Measurements from ENCODE around the gene FGD3.
A peak's percentile ranks its signal among the peaks of the same experiment; 100 is the strongest.

Gene FGD3

DNA sequence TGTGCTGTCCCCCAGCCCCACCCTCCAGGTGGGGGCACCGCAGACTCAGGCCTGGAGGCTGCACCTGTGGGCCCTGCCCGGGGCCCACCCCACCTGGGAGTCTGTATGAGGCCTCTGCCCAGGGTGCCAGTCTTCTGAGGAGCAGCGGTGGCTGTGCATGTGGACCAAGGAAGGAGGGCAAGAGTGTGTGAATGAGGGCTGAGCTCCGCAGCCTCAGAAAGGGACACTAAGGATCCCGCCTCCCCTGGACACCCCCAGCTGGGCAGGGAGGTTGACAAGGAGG, 19.1 kb downstream of the FGD3 start:
- peaks cover 4 to 16% of the 10 kb centered on the region in 2 donors for H3K4me1 ChIP-seq (ENCODE audit: control insufficient read depth in 1 of 2, insufficient read depth in 2 of 2, low read length in 2 of 2)
- peaks cover 3% of the 10 kb centered on the region in 2 donors for H3K9me3 ChIP-seq (ENCODE audit: control insufficient read depth in 1 of 2, low read length in 2 of 2)
- peak overlapping the region in 1 of 2 donors; percentile 74 for H3K9ac ChIP-seq (ENCODE audit: low read depth in 1 of 2, low read length in 2 of 2)
- H3K27me3 ChIP-seq (ENCODE audit: control insufficient read depth in 1 of 2, insufficient read depth in 2 of 2, low read length in 2 of 2), result no peaks in the 10 kb centered on the region
- H3K27ac ChIP-seq (ENCODE audit: low read depth, low read length), result no peak overlapping the region
- H3K36me3 ChIP-seq (ENCODE audit: control insufficient read depth in 1 of 2, insufficient read depth in 2 of 2, low read length in 2 of 2), result no peaks in the 10 kb centered on the region
- H3K4me3 ChIP-seq (ENCODE audit: low read depth in 1 of 2, low read length in 2 of 2), result peak overlapping the region; percentile 76 to 78

GRCh38 chr9:92968081-92968480, 20.8 kb downstream of the FGD3 start:
- H3K9me3 ChIP-seq (ENCODE audit: control insufficient read depth in 1 of 2, low read length in 2 of 2), result no peaks in the 10 kb centered on the region
- H3K4me3 ChIP-seq (ENCODE audit: low read depth in 1 of 2, low read length in 2 of 2), result no peak overlapping the region
- H3K27me3 ChIP-seq (ENCODE audit: control insufficient read depth in 1 of 2, insufficient read depth in 2 of 2, low read length in 2 of 2), result no peaks in the 10 kb centered on the region
- H3K9ac ChIP-seq (ENCODE audit: low read depth in 1 of 2, low read length in 2 of 2), result no peak overlapping the region
- H3K27ac ChIP-seq (ENCODE audit: low read depth, low read length), result no peak overlapping the region
- peaks cover 4 to 11% of the 10 kb centered on the region in 2 donors for H3K4me1 ChIP-seq (ENCODE audit: control insufficient read depth in 1 of 2, insufficient read depth in 2 of 2, low read length in 2 of 2)
- H3K36me3 ChIP-seq (ENCODE audit: control insufficient read depth in 1 of 2, insufficient read depth in 2 of 2, low read length in 2 of 2), result no peaks in the 10 kb centered on the region

DNA sequence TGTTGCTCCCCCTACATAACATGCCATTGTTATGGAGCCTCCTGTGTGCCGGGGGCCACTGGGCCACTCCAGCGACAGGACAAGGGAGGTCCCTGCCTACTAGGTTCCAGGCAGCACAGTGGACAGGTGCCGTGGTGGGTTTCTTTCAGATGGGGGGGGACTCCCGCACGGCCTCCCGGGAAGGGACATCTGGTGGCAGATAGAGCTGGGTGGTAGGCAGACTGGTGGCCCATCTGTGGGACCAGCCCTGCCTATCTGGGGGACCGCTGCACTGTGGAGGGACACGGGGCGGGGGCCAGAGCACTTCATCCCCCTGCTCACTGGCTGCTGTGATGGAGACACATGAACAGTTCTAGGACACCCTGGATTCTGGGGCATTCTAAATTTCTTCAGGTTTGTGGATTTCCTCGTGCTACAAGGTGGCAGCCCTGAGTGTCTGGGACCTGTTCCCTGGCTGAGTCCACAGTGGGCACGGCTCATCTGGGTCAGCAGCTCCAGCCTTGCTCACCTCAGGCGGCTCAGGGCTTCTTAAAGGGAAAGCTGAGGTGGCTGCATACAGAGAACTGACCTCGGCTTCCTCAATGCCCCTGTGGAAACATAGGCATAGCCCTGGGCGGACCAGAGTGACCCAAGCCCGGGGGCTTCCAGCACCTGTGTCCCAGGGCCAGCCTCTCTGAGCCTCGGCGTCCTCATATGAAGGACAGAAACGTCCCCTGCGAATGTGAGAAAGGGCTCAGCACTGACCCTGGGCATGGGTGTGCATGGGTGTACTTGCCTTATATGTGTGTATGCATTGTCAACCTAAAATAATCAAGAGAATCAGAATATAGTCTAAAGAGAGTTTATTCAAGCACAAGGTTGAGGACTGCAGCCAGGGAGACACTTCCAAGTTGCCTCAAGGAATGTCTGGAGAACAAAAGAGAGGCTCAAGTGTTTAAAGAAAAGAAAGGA, 22.5 kb downstream of the FGD3 start:
- peaks cover 11 to 14% of the 10 kb centered on the region in 2 donors for H3K4me1 ChIP-seq (ENCODE audit: control insufficient read depth in 1 of 2, insufficient read depth in 2 of 2, low read length in 2 of 2)
- no peaks in the 10 kb centered on the region for H3K36me3 ChIP-seq (ENCODE audit: control insufficient read depth in 1 of 2, insufficient read depth in 2 of 2, low read length in 2 of 2)
- H3K27me3 ChIP-seq (ENCODE audit: control insufficient read depth in 1 of 2, insufficient read depth in 2 of 2, low read length in 2 of 2), result no peaks in the 10 kb centered on the region
- H3K4me3 ChIP-seq (ENCODE audit: low read depth in 1 of 2, low read length in 2 of 2), result no peak overlapping the region
- H3K9ac ChIP-seq (ENCODE audit: low read depth in 1 of 2, low read length in 2 of 2), result no peak overlapping the region
- H3K27ac ChIP-seq (ENCODE audit: low read depth, low read length), result no peak overlapping the region
- H3K9me3 ChIP-seq (ENCODE audit: control insufficient read depth in 1 of 2, low read length in 2 of 2), result no peaks in the 10 kb centered on the region

DNA sequence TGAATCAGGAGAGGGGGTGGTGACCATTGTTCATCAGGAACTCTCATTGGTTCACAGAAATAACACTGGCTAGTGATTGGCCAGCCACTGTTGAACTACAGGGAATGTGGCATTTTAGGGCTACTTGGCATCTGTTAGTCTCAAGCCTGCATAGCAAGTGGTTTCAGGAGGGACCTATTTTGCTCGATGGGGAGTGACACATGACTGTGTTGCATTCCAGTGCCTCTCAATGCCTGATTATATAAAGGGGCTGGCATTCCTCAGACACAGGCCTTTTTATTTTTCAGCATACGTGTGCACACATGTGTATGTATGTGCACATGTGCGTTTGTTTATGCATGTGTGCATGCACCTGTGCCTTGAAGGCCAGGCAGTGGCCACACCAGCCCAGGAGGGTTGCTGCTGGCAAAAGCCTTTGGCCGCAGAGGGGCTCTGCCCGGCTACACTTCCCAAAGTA, 23.2 kb downstream of the FGD3 start:
- no peak overlapping the region for H3K9ac ChIP-seq (ENCODE audit: low read depth in 1 of 2, low read length in 2 of 2)
- no peak overlapping the region for H3K4me3 ChIP-seq (ENCODE audit: low read depth in 1 of 2, low read length in 2 of 2)
- no peaks in the 10 kb centered on the region for H3K9me3 ChIP-seq (ENCODE audit: control insufficient read depth in 1 of 2, low read length in 2 of 2)
- peaks cover 11 to 12% of the 10 kb centered on the region in 2 donors for H3K4me1 ChIP-seq (ENCODE audit: control insufficient read depth in 1 of 2, insufficient read depth in 2 of 2, low read length in 2 of 2)
- H3K36me3 ChIP-seq (ENCODE audit: control insufficient read depth in 1 of 2, insufficient read depth in 2 of 2, low read length in 2 of 2), result no peaks in the 10 kb centered on the region
- H3K27ac ChIP-seq (ENCODE audit: low read depth, low read length), result no peak overlapping the region
- no peaks in the 10 kb centered on the region for H3K27me3 ChIP-seq (ENCODE audit: control insufficient read depth in 1 of 2, insufficient read depth in 2 of 2, low read length in 2 of 2)

- Histone ChIP-seq H3K36me3 (ENCODE audit: control insufficient read depth in 1 of 2, insufficient read depth in 2 of 2, low read length in 2 of 2) (peaks cover 0 to 3% of the 10 kb centered on the region in 2 donors), H3K9me3 (ENCODE audit: control insufficient read depth in 1 of 2, low read length in 2 of 2) (no peaks in the 10 kb centered on the region), H3K4me1 (ENCODE audit: control insufficient read depth in 1 of 2, insufficient read depth in 2 of 2, low read length in 2 of 2) (peaks cover 6 to 11% of the 10 kb centered on the region in 2 donors), H3K27ac (ENCODE audit: low read depth, low read length) (no peak overlapping the region), H3K27me3 (ENCODE audit: control insufficient read depth in 1 of 2, insufficient read depth in 2 of 2, low read length in 2 of 2) (no peaks in the 10 kb centered on the region), H3K4me3 (ENCODE audit: low read depth in 1 of 2, low read length in 2 of 2) (no peak overlapping the region), H3K9ac (ENCODE audit: low read depth in 1 of 2, low read length in 2 of 2) (no peak overlapping the region)
Observed at GRCh38 chr9:92971121-92971520, 23.8 kb downstream of the FGD3 start.

DNA sequence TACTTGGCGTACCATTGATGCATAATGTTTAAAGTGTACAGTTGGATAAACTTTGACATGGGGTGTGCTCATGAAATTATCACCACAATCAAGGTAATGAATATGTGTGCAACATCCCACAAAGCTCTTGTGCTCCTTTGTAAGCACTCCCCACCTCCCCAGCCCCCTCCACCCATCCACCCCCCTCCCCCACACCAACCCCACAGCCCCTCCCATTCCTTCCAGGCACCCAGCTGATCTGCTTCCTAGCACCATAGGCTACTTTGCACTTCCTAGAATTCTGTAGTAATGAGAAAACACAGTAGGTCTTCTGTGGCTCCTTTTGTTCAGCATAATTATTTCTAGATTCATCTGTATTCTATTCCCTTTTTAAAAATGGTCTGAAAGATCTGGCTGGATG, 24.5 kb downstream of the FGD3 start:
- Histone ChIP-seq H3K9ac (ENCODE audit: low read depth in 1 of 2, low read length in 2 of 2) (no peak overlapping the region), H3K4me1 (ENCODE audit: control insufficient read depth in 1 of 2, insufficient read depth in 2 of 2, low read length in 2 of 2) (peaks cover 6 to 11% of the 10 kb centered on the region in 2 donors), H3K27me3 (ENCODE audit: control insufficient read depth in 1 of 2, insufficient read depth in 2 of 2, low read length in 2 of 2) (no peaks in the 10 kb centered on the region), H3K27ac (ENCODE audit: low read depth, low read length) (no peak overlapping the region), H3K36me3 (ENCODE audit: control insufficient read depth in 1 of 2, insufficient read depth in 2 of 2, low read length in 2 of 2) (peaks cover 0 to 5% of the 10 kb centered on the region in 2 donors), H3K4me3 (ENCODE audit: low read depth in 1 of 2, low read length in 2 of 2) (no peak overlapping the region), H3K9me3 (ENCODE audit: control insufficient read depth in 1 of 2, low read length in 2 of 2) (no peaks in the 10 kb centered on the region)

DNA sequence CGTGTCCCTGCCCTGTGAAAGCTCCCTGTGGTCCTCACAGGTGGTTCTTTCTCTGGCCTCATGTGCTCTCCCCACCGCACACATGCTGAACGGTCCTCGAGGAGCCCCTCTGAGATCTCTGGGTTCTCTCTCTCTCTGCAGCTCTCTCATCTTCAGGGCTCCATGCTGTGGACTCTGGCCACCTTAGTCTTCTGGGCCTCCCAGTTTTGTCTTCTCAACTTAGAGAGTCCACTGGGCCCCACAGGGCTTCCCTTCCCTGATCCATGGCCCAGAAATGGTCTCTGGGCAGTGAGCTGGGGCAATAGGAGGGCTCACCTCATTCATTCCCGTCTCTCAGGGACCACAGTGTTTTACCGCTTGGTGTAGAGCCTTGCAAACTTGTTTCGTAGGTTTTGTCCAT, 26.4 kb downstream of the FGD3 start:
- Histone ChIP-seq H3K27ac (ENCODE audit: low read depth, low read length) (no peak overlapping the region), H3K4me3 (ENCODE audit: low read depth in 1 of 2, low read length in 2 of 2) (no peak overlapping the region), H3K27me3 (ENCODE audit: control insufficient read depth in 1 of 2, insufficient read depth in 2 of 2, low read length in 2 of 2) (no peaks in the 10 kb centered on the region), H3K36me3 (ENCODE audit: control insufficient read depth in 1 of 2, insufficient read depth in 2 of 2, low read length in 2 of 2) (peaks cover 0 to 14% of the 10 kb centered on the region in 2 donors), H3K9ac (ENCODE audit: low read depth in 1 of 2, low read length in 2 of 2) (no peak overlapping the region), H3K4me1 (ENCODE audit: control insufficient read depth in 1 of 2, insufficient read depth in 2 of 2, low read length in 2 of 2) (peaks cover 6 to 11% of the 10 kb centered on the region in 2 donors), H3K9me3 (ENCODE audit: control insufficient read depth in 1 of 2, low read length in 2 of 2) (no peaks in the 10 kb centered on the region)

- H3K4me1 ChIP-seq (ENCODE audit: control insufficient read depth in 1 of 2, insufficient read depth in 2 of 2, low read length in 2 of 2), result peaks cover 6 to 11% of the 10 kb centered on the region in 2 donors
- no peak overlapping the region for H3K9ac ChIP-seq (ENCODE audit: low read depth in 1 of 2, low read length in 2 of 2)
- no peaks in the 10 kb centered on the region for H3K9me3 ChIP-seq (ENCODE audit: control insufficient read depth in 1 of 2, low read length in 2 of 2)
- H3K4me3 ChIP-seq (ENCODE audit: low read depth in 1 of 2, low read length in 2 of 2), result no peak overlapping the region
- H3K27ac ChIP-seq (ENCODE audit: low read depth, low read length), result no peak overlapping the region
- no peaks in the 10 kb centered on the region for H3K27me3 ChIP-seq (ENCODE audit: control insufficient read depth in 1 of 2, insufficient read depth in 2 of 2, low read length in 2 of 2)
- H3K36me3 ChIP-seq (ENCODE audit: control insufficient read depth in 1 of 2, insufficient read depth in 2 of 2, low read length in 2 of 2), result peaks cover 0 to 14% of the 10 kb centered on the region in 2 donors
Observed at GRCh38 chr9:92974161-92974661, 26.9 kb downstream of the FGD3 start.

GRCh38 chr9:92974761-92975755, 27.7 kb downstream of the FGD3 start:
- Histone ChIP-seq H3K9me3 (ENCODE audit: control insufficient read depth in 1 of 2, low read length in 2 of 2) (no peaks in the 10 kb centered on the region), H3K27me3 (ENCODE audit: control insufficient read depth in 1 of 2, insufficient read depth in 2 of 2, low read length in 2 of 2) (no peaks in the 10 kb centered on the region), H3K9ac (ENCODE audit: low read depth in 1 of 2, low read length in 2 of 2) (no peak overlapping the region), H3K4me1 (ENCODE audit: control insufficient read depth in 1 of 2, insufficient read depth in 2 of 2, low read length in 2 of 2) (peaks cover 6 to 9% of the 10 kb centered on the region in 2 donors), H3K4me3 (ENCODE audit: low read depth in 1 of 2, low read length in 2 of 2) (no peak overlapping the region), H3K36me3 (ENCODE audit: control insufficient read depth in 1 of 2, insufficient read depth in 2 of 2, low read length in 2 of 2) (peaks cover 0 to 14% of the 10 kb centered on the region in 2 donors), H3K27ac (ENCODE audit: low read depth, low read length) (no peak overlapping the region)
